Measurements from ENCODE around the gene ZEB2. TPM values are rescaled to one million over a fixed set of nuclear protein-coding genes. Genes with fewer than 3 reads are reported as not detected.

Gene ZEB2
- total RNA-seq, 1 donor from 2014 or later = 95.4 TPM

DNA sequence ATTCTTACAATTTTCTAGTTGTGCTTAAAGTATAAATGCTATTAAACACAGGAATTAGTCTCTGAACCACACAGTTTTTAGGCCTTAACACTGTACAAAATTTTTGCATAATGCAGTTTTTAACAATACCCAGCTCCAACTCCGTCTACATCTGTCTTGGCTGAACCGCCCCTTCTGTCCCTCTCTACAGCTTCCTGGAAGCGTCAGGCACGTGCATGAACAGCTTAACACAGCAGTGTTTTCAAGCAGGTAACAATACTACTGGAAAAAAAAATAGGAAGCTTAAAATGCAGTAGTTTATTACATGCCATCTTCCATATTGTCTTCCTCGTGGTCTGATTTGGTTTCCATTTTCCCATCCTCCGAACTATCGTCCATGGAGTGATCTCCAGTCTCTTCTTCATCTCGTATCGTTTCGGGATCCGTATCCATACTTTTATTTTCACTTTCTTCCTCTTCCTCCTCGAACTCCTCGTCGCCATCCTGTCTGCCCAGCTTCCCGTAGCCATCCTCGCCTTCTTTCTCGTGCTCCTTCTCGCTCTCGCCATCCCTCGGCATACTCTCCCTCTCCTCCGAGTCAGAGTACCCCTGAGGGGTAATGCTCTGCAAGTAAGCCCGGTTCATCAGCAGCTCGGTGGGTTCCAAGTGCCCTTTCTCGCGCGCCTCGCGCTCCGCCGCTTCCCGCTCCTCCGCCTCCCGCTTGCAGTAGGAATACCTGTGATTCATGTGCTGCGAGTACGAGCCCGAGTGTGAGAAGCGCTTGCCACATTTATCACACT is 130.6 kb downstream of the ZEB2 start:
- peaks cover 16% of the 10 kb centered on the region for H3K36me3 Mint-ChIP-seq (ENCODE audit: low read depth)
- H3K27ac Mint-ChIP-seq (ENCODE audit: unreplicated experiment) = no peak overlapping the region
- H3K9me3 Mint-ChIP-seq (ENCODE audit: low read depth) = no peaks in the 10 kb centered on the region
- no peak overlapping the region for H3K4me3 Mint-ChIP-seq (ENCODE audit: unreplicated experiment)
- H3K4me1 Mint-ChIP-seq (ENCODE audit: low read depth) = no peaks in the 10 kb centered on the region
- no peaks in the 10 kb centered on the region for H3K27me3 Mint-ChIP-seq (ENCODE audit: low read depth)
- no peak for DNase-seq (ENCODE audit: low spot score)
- TF ChIP-seq, protein P1, sequence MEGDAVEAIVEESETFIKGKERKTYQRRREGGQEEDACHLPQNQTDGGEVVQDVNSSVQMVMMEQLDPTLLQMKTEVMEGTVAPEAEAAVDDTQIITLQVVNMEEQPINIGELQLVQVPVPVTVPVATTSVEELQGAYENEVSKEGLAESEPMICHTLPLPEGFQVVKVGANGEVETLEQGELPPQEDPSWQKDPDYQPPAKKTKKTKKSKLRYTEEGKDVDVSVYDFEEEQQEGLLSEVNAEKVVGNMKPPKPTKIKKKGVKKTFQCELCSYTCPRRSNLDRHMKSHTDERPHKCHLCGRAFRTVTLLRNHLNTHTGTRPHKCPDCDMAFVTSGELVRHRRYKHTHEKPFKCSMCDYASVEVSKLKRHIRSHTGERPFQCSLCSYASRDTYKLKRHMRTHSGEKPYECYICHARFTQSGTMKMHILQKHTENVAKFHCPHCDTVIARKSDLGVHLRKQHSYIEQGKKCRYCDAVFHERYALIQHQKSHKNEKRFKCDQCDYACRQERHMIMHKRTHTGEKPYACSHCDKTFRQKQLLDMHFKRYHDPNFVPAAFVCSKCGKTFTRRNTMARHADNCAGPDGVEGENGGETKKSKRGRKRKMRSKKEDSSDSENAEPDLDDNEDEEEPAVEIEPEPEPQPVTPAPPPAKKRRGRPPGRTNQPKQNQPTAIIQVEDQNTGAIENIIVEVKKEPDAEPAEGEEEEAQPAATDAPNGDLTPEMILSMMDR (IDR thresholded peaks at IDR 0.05) = no peak

DNA sequence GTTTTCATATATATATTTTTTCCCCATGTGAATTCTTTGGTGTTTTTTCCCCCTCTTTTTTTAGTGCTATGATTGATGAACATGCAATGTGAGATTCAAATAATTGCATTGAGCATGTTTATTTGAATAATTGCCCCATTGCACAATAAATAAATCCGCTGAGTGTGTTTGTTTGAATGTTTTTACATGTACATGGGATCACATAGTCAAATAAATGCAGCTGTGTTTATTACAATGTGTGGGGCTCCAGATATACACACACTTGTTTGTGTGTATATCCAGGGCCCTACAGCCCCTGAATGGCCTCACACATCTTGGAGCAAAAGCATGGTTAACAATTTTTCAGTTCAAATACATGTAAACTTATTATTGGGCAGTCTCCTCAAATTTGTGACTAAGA is 134.5 kb downstream of the ZEB2 start:
- no peak overlapping the region for H3K4me3 Mint-ChIP-seq (ENCODE audit: unreplicated experiment)
- DNase-seq (ENCODE audit: low spot score) = no peak
- TF ChIP-seq, protein P1 (IDR thresholded peaks at IDR 0.05) = no peak

DNA sequence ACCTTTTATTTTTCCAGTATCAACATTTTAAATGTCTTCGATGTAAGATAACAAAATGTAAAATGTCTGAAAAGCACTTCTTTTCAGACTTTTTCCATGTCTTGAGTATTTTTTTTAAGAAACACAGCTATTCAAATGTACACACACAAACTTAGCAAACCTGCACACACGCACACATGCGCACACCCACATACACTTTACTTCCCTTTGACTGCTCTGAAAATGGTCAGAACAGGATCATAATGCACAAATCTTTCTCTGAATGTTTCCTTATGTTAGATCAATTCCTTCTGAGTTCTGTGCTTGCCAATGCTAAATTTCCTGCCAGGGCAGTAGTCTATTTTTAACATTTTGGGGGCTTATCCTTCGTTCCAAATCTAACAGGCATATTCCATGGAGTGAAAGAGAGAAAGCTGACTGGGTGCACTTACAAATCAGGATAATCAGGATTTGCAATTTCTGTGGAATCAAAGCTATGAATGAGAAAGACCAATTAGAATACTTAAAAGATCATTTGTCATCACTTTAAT is 136.3 kb downstream of the ZEB2 start:
- Mint-ChIP-seq H3K36me3 (ENCODE audit: low read depth) (peaks cover 10% of the 10 kb centered on the region), H3K4me1 (ENCODE audit: low read depth) (peaks cover 12% of the 10 kb centered on the region), H3K9me3 (ENCODE audit: low read depth) (no peaks in the 10 kb centered on the region), H3K27me3 (ENCODE audit: low read depth) (no peaks in the 10 kb centered on the region), H3K27ac (ENCODE audit: unreplicated experiment) (peak overlapping the region; percentile 37), H3K4me3 (ENCODE audit: unreplicated experiment) (no peak overlapping the region)
- TF ChIP-seq, protein P1 (IDR thresholded peaks at IDR 0.05) = no peak
- DNase-seq (ENCODE audit: low spot score) = no peak

More for the DNA sequence above, 134.5 kb downstream of the ZEB2 start:
- Mint-ChIP-seq H3K27me3 (ENCODE audit: low read depth) (no peaks in the 10 kb centered on the region), H3K27ac (ENCODE audit: unreplicated experiment) (no peak overlapping the region), H3K36me3 (ENCODE audit: low read depth) (peaks cover 12% of the 10 kb centered on the region), H3K9me3 (ENCODE audit: low read depth) (no peaks in the 10 kb centered on the region), H3K4me1 (ENCODE audit: low read depth) (peaks cover 5% of the 10 kb centered on the region)

DNA sequence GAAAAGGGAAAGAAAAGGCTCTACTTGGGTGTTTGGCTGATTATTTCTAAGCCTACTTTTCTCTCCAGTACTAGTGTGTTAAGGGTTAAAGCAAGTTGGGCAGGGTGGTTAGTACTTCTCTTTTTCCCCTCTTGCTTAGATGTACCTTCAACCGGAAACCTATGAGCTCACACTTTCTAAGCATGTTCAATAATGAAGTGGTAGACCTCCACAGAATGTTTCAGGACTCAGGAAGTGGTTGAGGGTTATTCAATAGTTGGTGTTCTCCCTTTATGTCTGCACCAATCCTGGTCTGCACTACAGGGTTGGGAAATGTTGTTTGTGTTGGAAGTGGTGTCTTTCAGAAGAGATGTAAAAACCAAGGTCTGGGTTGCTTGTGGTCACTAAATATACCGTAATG is 137.1 kb downstream of the ZEB2 start:
- H3K4me1 Mint-ChIP-seq (ENCODE audit: low read depth) = peaks cover 14% of the 10 kb centered on the region
- DNase-seq (ENCODE audit: low spot score) = no peak
- no peaks in the 10 kb centered on the region for H3K27me3 Mint-ChIP-seq (ENCODE audit: low read depth)
- TF ChIP-seq, protein P1 (IDR thresholded peaks at IDR 0.05) = no peak
- no peak overlapping the region for H3K27ac Mint-ChIP-seq (ENCODE audit: unreplicated experiment)
- peaks cover 10% of the 10 kb centered on the region for H3K36me3 Mint-ChIP-seq (ENCODE audit: low read depth)
- no peaks in the 10 kb centered on the region for H3K9me3 Mint-ChIP-seq (ENCODE audit: low read depth)
- no peak overlapping the region for H3K4me3 Mint-ChIP-seq (ENCODE audit: unreplicated experiment)

DNA sequence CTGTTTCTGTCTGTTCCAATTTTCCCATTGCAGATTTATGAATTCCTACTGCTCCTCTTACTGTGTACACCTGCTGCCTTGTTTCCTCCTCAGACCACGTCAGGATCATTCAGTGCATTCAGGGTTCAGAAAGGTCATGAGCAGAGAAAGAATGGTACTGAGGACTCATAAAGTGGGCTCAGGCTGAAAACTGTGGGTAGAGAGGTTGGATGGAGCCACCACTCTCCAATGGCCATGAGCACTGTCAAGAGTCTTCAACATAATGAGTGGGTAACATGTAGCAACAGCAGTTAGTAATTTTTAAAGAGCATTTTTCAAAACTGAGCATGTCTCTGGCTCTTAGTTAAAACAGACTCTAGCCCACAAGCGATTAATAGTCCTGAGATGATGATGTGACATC is 138.2 kb downstream of the ZEB2 start:
- no peaks in the 10 kb centered on the region for H3K9me3 Mint-ChIP-seq (ENCODE audit: low read depth)
- TF ChIP-seq, protein P1 (IDR thresholded peaks at IDR 0.05) = no peak
- no peak overlapping the region for H3K27ac Mint-ChIP-seq (ENCODE audit: unreplicated experiment)
- no peaks in the 10 kb centered on the region for H3K27me3 Mint-ChIP-seq (ENCODE audit: low read depth)
- peaks cover 23% of the 10 kb centered on the region for H3K4me1 Mint-ChIP-seq (ENCODE audit: low read depth)
- no peak overlapping the region for H3K4me3 Mint-ChIP-seq (ENCODE audit: unreplicated experiment)
- DNase-seq (ENCODE audit: low spot score) = no peak
- peaks cover 10% of the 10 kb centered on the region for H3K36me3 Mint-ChIP-seq (ENCODE audit: low read depth)
